Thyroid gland (tissue), 4 donors: ENCODE measurements around the gene GRIA1.

Source experiments
- POLR2A ChIP-seq, 2 donors: fragments of 450-650 bp; IDR thresholded peaks; one replicate each; pipeline ENCODE4 v1.6.1; 2017; ENCODE audit warnings: antibody characterized with exemption in 2 of 2, mild to moderate bottlenecking in 2 of 2, moderate library complexity in 1 of 2
- TF ChIP-seq, protein P1 (sequence below), 6 experiments: fragments of 200-600 bp in 3 of 6; fragments of 450-650 bp in 3 of 6; sonication (generic) in 3 of 6; IDR thresholded peaks; one replicate each; pipeline ENCODE4 v1.5.1; 2016 to 2019; ENCODE audit warnings: antibody characterized with exemption in 6 of 6, mild to moderate bottlenecking in 2 of 6, inconsistent platforms in 1 of 6, moderate library complexity in 1 of 6

DNA sequence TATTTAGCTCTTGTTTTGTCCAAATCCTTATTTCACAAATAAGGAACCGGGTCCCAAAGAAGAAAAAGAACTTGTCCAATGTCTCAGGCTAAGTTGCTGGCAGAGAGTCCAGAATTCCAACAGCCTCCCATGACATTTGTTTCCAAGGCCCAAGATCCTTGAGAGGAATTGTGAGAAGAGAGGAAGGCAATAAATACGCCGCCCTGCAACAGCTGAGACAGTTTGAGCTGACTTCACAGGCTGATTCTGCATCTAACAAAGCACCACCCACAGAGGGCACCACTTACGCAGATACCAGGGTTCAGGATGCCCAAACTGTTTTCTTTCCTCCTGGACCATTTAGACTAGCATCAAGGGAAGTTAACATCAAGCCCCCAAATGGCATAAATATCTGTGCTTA is 336.9 kb downstream of the GRIA1 start:
- TF ChIP-seq, protein P1, sequence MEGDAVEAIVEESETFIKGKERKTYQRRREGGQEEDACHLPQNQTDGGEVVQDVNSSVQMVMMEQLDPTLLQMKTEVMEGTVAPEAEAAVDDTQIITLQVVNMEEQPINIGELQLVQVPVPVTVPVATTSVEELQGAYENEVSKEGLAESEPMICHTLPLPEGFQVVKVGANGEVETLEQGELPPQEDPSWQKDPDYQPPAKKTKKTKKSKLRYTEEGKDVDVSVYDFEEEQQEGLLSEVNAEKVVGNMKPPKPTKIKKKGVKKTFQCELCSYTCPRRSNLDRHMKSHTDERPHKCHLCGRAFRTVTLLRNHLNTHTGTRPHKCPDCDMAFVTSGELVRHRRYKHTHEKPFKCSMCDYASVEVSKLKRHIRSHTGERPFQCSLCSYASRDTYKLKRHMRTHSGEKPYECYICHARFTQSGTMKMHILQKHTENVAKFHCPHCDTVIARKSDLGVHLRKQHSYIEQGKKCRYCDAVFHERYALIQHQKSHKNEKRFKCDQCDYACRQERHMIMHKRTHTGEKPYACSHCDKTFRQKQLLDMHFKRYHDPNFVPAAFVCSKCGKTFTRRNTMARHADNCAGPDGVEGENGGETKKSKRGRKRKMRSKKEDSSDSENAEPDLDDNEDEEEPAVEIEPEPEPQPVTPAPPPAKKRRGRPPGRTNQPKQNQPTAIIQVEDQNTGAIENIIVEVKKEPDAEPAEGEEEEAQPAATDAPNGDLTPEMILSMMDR (IDR thresholded peaks at IDR 0.05) = no peak
- no peak for TF ChIP-seq POLR2A (IDR thresholded peaks at IDR 0.05)
